ENCODE data around the gene MYH16.
"Not testable (repeated sequence)": the region's sequence is repeated elsewhere in the genome, so short reads cannot be mapped to it uniquely, and the experiment has no call there.

MYH16 gene

GRCh38 chr7:99305473-99306260 lies 33.0 kb downstream of the MYH16 start:
- no peak for DNase-seq (ENCODE audit: low read depth in 2 of 2)

- no peak for DNase-seq (ENCODE audit: low read depth in 2 of 2)
Measured at GRCh38 chr7:99308461-99309074, 35.9 kb downstream of the MYH16 start.

- DNase-seq (ENCODE audit: low read depth in 2 of 2), result no peak
Measured at GRCh38 chr7:99309111-99309510, 36.5 kb downstream of the MYH16 start.

DNA sequence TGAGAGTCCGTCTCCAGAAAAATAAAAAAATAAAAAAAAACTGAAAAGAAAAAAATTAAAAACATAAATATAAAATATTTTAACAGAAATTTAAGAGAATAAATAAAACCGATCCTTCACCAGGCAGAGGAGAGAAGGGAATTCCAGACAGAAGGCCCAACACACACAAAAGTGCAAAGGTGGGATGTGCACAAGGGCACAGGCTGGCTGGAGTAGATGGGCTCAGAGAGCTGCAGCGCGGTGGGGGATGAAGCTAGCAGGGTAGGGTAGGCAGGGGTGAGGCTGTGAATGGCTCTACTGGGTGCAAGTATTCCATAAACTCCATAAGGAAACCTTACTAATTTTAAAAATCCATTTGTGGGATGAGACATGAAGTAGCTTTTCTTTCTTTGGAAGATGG lies 37.4 kb downstream of the MYH16 start:
- no peak for DNase-seq (ENCODE audit: low read depth in 2 of 2)

GRCh38 chr7:99311702-99312101 lies 39.1 kb downstream of the MYH16 start:
- no peak for DNase-seq (ENCODE audit: low read depth in 2 of 2)

DNA sequence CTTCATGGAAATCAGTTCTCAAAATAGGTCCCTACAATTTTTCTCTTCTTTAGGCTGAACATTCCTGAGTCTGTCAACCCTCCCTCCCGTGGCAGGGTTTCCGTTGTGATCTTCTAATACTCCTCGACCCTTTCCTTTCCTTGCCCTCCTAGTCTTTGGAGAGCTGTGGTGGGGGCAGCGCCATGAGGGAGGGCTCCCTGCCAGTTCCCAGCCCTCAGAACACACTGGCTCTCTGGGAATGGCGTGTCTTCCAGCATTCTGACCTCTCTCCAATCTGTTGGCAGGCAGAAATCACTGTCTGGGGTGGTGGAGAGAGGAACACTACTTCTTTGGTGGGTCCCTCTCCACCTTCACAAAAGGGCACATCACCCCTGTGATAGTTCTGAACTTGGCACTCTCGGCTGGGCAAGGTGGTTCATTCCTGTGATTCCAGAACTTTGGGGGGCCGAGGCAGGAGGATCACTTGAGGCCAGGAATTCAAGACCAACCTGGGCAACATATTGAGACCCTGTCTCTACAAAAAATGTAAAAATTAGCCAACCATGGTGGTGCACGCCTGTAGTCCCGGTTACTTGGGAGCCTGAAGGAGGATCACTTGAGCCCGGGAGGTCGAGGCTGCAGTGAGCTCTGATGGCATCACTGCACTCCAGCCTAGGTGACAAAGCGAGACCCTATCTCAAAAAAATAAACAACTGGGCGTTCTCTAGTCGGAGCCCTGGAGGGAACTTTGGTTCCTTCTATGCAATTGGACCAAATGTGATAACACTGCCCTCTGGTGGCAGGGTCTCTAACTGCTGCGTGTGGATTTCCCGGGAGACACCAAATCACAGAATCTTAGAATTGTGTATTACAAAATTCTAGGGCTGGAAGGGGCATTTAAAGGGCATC lies 39.9 kb downstream of the MYH16 start:
- peak; percentile 45 to 50 for DNase-seq (ENCODE audit: low read depth in 2 of 2)

DNA sequence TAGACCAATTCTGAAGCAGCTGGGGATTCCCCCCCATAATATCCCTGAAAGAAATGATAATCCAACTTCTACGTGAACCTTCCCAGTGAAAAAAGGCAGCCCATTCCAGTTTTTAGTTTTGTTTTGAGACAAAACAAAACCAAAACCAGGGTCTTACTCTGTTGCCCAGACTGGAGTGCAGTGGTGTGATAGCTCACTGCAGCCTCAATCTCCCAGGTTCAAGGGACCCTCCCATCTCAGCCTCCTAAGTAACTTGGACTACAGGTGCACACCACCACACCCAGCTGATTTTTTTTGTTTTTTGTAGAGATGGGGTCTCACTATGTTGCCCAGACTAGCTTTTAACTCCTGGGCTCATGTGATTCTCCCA lies 40.5 kb downstream of the MYH16 start:
- DNase-seq (ENCODE audit: low read depth in 2 of 2), result no peak

DNA sequence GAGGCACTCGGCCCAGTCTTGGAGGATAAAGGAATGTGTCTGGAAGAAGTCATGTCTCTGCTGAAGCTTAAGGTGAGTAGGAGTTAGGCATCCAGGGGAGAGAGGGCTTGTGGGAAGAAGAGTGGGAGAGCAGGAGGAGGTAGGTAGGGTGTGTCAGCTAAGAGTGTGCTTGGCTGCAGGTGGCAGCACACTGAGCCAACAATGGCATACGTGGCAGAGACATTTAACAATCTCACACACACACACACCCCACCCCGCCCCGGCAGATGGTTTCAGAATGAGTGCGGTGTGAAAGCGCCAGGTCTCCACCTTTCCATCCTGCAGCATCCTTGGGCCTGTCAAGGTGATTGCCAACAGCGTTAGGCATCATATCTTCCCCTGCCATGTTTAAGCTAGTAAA lies 41.9 kb downstream of the MYH16 start:
- peak; percentile 31 to 34 for DNase-seq (ENCODE audit: low read depth in 2 of 2)

- no peak for DNase-seq (ENCODE audit: low read depth in 2 of 2)
Measured at GRCh38 chr7:99320371-99320770, 47.7 kb downstream of the MYH16 start.

DNA sequence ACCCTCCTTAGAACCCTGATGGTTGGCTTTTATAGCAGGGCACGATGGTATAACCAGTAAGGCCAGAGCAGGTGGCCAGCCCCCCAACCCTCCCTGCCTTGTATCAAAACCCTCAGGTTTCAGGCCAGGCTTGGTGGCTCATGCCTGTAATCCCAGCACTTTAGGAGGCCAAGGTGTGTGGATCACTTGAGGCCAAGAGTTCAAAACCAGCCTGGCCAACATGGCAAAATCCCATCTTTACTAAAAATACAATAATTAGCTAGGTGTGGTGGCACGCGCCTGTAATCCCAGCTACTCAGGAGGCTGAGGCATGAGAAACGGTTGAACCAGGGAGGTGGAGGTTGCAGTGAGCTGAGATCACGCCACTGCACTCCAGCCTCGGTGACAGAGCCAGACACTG lies 50.0 kb downstream of the MYH16 start:
- not testable (repeated sequence) for DNase-seq (ENCODE audit: low read depth in 2 of 2)

DNA sequence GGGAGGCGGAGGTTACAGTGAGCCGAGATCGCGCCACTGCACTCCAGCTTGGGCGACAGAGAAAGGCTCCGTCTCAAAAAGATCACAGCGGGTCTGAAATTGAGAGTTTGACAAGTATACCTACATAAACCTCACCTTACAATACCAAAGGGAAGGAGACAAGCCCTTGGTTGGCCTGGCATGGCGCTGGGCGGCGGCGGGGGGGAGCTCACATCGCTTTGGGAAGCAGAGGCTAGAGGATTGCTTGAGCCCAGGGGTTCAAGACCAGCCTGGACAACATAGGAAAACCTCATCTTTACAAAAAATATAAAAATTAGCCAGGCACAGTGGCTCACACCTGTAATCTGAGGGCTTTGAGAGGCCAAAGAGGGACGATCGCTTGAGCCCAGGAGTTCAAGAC lies 51.9 kb downstream of the MYH16 start:
- no peak for DNase-seq (ENCODE audit: low read depth in 2 of 2)

DNA sequence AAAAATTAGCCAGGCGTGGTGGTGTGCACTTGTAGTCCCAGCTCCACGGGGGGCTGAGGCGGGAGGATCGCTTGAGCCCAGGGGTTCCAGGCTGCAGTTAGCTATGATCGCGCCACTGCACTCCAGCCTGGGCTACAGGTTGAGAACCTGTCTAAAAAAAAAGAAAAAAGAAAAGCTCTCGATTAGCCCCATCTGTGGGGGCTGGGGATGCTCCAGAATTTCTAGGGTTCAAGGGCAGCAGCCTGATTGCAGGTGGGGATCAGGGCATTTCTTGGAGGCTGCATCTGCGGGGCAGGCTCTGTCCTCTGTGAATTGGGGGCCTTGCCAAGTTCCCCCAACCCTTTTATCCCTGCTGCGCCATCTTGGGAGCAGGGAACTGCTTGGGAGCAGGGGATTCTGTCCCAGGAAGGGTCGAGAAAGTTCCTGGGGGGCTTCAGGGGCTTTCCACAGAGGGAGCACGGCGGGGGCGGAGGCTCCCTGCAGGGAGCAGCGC lies 52.4 kb downstream of the MYH16 start:
- DNase-seq (ENCODE audit: low read depth in 2 of 2), result no peak

- DNase-seq (ENCODE audit: low read depth in 2 of 2), result peak; percentile 86 to 92
Measured at GRCh38 chr7:99325592-99326407, 53.2 kb downstream of the MYH16 start, which contains the start of gene ARPC1A. Gene ARPC1A (plus strand): TSS chr7:99325898. CDS start chr7:99333354, 7,456 bp downstream.

- no peak for DNase-seq (ENCODE audit: low read depth in 2 of 2)
Measured at GRCh38 chr7:99326408-99326782, 53.8 kb downstream of the MYH16 start.

DNA sequence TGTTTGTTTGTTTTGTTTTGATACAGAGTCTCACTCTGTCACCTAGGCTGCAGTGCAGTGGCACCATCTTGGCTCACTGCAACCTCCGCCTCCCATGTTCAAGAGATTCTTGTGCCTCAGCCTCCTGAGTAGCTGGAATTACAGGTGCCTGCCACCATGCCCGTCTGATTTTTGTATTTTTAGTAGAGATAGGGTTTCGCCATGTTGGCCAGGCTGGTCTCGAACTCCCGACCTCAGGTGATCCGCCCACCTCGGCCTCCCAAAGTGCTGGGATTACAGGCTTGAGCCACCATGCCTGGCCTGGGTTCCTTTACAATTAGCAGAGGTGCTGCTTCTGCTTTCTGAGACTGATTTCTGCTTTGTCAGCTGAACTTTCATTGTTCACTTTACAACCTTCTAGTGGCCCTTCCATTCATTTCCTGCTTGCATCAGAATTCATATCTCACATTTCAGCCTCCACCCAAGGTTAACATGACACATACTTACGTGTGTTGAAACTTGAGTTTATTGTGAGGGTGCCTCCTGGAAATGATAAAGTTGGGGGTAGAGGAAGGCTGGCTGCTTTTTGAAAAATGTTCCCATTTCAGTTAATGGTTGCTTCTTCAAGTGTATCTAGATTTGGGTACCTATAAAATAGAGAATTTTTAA lies 57.8 kb downstream of the MYH16 start:
- not testable (repeated sequence) for DNase-seq (ENCODE audit: low read depth in 2 of 2)

GRCh38 chr7:99331002-99331401 lies 58.4 kb downstream of the MYH16 start:
- DNase-seq (ENCODE audit: low read depth in 2 of 2), result no peak

GRCh38 chr7:99339595-99339994 lies 67.0 kb downstream of the MYH16 start:
- DNase-seq (ENCODE audit: low read depth in 2 of 2), result no peak

- DNase-seq (ENCODE audit: low read depth in 2 of 2), result no peak
Measured at GRCh38 chr7:99340659-99341058, 68.0 kb downstream of the MYH16 start.

GRCh38 chr7:99344061-99344647 lies 71.5 kb downstream of the MYH16 start:
- DNase-seq (ENCODE audit: low read depth in 2 of 2), result no peak

DNA sequence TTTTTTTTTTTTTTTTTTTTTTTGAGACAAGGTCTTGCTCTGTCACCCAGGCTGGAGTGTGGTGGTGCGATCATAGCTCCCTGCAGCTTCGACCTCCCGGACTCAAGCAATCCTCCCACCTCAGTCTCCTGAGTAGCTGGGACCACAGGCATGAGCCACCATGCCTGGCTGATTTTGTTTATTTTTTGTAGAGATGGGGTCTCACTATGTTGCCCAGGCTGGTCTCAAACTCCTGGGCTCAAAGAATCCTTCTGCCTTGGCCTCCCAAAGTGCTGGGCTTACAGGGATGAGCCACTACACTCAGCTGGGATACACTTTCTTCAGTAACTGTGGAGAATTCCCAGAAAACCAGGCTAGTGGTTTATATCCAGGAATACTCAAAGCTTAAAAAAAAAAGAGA lies 78.0 kb downstream of the MYH16 start:
- not testable (repeated sequence) for DNase-seq (ENCODE audit: low read depth in 2 of 2)

GRCh38 chr7:99352247-99352646 lies 79.6 kb downstream of the MYH16 start:
- no peak for DNase-seq (ENCODE audit: low read depth in 2 of 2)

Measured in stimulated activated CD8-positive, alpha-beta memory T cell treated with anti-CD3 and anti-CD28 coated beads, Interleukin-15, amount 100 ng/mL, for 48 hours (primary cell).